HEK293T (cell line): ENCODE measurements around the gene MAGI2.

Experiments used
- CTCF ChIA-PET: fragments of 350-600 bp; formaldehyde crosslinking; extraction: SDS; loops from one replicate; lab custom pipeline; 2021; ENCODE audit warnings: antibody characterized with exemption, inconsistent platforms; lab: Yijun Ruan, JAX
- POLR2A ChIA-PET: fragments of 350-600 bp; formaldehyde crosslinking; extraction: SDS; loops from one replicate; lab custom pipeline; 2020; ENCODE audit warnings: antibody characterized with exemption, inconsistent platforms; lab: Yijun Ruan, JAX
- DNase-seq: peaks from one replicate; pipeline ENCODE4 v3.0.0; 2012; ENCODE audit warnings: mixed read lengths; ENCODE audit errors: extremely low spot score
- ARNT ChIP-seq: fragments of 450-650 bp; IDR thresholded peaks from 2 replicates; pipeline ENCODE4 v1.6.1; 2017; ENCODE audit warnings: mild to moderate bottlenecking
- BHLHE40 ChIP-seq: fragments of 450-650 bp; IDR thresholded peaks from 2 replicates; pipeline ENCODE4 v1.6.1; 2016; ENCODE audit warnings: mild to moderate bottlenecking, moderate library complexity, borderline replicate concordance
- CTBP1 ChIP-seq: fragments of 450-650 bp; IDR thresholded peaks from 2 replicates; pipeline ENCODE4 v1.6.1; 2016; ENCODE audit warnings: borderline replicate concordance
- ELF4 ChIP-seq: fragments of 450-650 bp; IDR thresholded peaks from 2 replicates; pipeline ENCODE4 v1.6.1; 2017; ENCODE audit warnings: antibody characterized with exemption
- FOXA1 ChIP-seq: fragments of 450-650 bp; IDR thresholded peaks from 2 replicates; pipeline ENCODE4 v1.6.1; 2016; ENCODE audit warnings: mild to moderate bottlenecking
- FOXK2 ChIP-seq: fragments of 450-650 bp; IDR thresholded peaks from 2 replicates; pipeline ENCODE4 v1.6.1; 2016; ENCODE audit warnings: mild to moderate bottlenecking
- FOXM1 ChIP-seq: fragments of 450-650 bp; IDR thresholded peaks from 2 replicates; pipeline ENCODE4 v1.6.1; 2017; ENCODE audit warnings: mild to moderate bottlenecking, borderline replicate concordance
- HDGF ChIP-seq: fragments of 450-650 bp; IDR thresholded peaks from 2 replicates; pipeline ENCODE4 v1.6.1; 2017; ENCODE audit warnings: antibody characterized with exemption, borderline replicate concordance
- L3MBTL2 ChIP-seq: fragments of 450-650 bp; conservative IDR thresholded peaks from 2 replicates; pipeline ENCODE4 v1.6.1; 2016; ENCODE audit warnings: mild to moderate bottlenecking
- LEF1 ChIP-seq: fragments of 450-650 bp; IDR thresholded peaks from 2 replicates; pipeline ENCODE4 v1.6.1; 2017; ENCODE audit warnings: mild to moderate bottlenecking, borderline replicate concordance
- NFRKB ChIP-seq: fragments of 450-650 bp; IDR thresholded peaks from 2 replicates; pipeline ENCODE4 v1.6.1; 2016; ENCODE audit warnings: mild to moderate bottlenecking, moderate library complexity
- SP1 ChIP-seq: fragments of 450-650 bp; IDR thresholded peaks from 2 replicates; pipeline ENCODE4 v1.6.1; 2017
- SUZ12 ChIP-seq: fragments of 450-650 bp; IDR thresholded peaks from 2 replicates; pipeline ENCODE4 v1.6.1; 2016; ENCODE audit warnings: mild to moderate bottlenecking
- TARDBP ChIP-seq: fragments of 450-650 bp; IDR thresholded peaks from 2 replicates; pipeline ENCODE4 v1.6.1; 2016
- ZNF384 ChIP-seq: fragments of 450-650 bp; IDR thresholded peaks from 2 replicates; pipeline ENCODE4 v1.6.1; 2016
- TF ChIP-seq, protein P1 (sequence below): fragments of 450-650 bp; IDR thresholded peaks from 2 replicates; pipeline ENCODE4 v1.6.1; 2016

The MAGI2 gene

DNA sequence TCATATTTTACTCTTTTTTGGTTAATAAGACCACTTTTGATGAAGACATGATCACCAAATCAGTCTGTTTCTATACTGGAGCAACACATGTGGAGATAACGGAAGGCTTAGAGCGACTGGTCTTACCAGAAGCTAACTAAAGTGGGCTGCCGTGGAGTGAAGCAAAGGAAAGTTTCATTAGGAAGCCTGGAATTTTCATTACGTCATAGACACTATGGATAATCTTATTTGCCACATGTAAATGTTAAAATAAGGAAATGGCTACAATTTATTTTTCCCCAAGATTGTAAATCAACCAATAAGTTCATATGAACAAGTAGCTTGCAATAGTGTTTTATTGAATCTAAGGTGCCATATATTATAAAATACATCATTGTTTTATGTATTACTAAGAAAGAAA, 1469.5 kb downstream of the MAGI2 start:
- POLR2A ChIA-PET, result no interaction called here
- DNase-seq, result no peak
- no peak for TF ChIP-seq LEF1
- TF ChIP-seq NFRKB, result no peak
- TF ChIP-seq BHLHE40, result no peak
- TF ChIP-seq, protein P1, sequence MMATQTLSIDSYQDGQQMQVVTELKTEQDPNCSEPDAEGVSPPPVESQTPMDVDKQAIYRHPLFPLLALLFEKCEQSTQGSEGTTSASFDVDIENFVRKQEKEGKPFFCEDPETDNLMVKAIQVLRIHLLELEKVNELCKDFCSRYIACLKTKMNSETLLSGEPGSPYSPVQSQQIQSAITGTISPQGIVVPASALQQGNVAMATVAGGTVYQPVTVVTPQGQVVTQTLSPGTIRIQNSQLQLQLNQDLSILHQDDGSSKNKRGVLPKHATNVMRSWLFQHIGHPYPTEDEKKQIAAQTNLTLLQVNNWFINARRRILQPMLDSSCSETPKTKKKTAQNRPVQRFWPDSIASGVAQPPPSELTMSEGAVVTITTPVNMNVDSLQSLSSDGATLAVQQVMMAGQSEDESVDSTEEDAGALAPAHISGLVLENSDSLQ, result no peak
- no peak for TF ChIP-seq HDGF
- no peak for TF ChIP-seq CTBP1
- no peak for TF ChIP-seq FOXM1
- no peak for TF ChIP-seq FOXA1
- TF ChIP-seq ELF4, result no peak
- no peak for TF ChIP-seq ZNF384
- no peak for TF ChIP-seq SP1
- no peak for TF ChIP-seq ARNT
- no peak for TF ChIP-seq SUZ12
- TF ChIP-seq FOXK2, result no peak
- TF ChIP-seq L3MBTL2, result no peak
- TF ChIP-seq TARDBP, result no peak
- CTCF ChIA-PET, result no interaction called here

DNA sequence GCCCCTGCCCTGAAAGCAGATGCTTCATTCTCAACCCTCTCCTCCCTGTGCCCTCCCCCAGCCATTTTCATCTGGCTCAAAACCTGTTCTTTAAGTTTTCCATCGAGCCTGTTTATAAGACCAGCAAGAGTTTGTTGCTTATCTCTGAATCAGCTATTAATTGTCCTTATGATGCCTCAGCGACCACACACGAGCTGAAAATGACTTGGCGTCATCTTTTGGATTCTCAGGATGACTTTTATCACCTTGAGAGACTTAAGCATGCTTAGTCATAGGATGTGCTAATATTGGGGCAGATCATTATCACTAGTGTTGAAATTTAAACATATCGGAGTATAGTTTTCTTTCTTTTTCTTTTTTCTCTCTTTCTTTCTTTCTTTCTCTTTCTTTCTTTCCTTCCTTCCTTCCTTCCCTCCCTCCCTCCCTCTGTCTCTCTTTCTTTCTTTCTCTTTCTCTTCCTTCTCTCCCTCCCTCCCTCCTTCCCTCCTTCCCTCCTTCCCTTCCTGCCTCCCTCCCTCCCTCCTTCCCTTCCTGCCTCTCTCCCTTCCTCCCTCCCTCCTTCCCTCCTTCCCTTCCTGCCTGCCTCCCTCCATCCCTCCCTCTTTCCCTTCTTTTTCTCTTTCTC, 1470.4 kb downstream of the MAGI2 start:
- no peak for TF ChIP-seq TARDBP
- TF ChIP-seq HDGF, result no peak
- TF ChIP-seq L3MBTL2, result no peak
- TF ChIP-seq, protein P1, result no peak
- TF ChIP-seq LEF1, result no peak
- TF ChIP-seq ELF4, result no peak
- TF ChIP-seq SP1, result no peak
- TF ChIP-seq SUZ12, result no peak
- TF ChIP-seq ZNF384, result no peak
- no peak for TF ChIP-seq ARNT
- no peak for TF ChIP-seq BHLHE40
- DNase-seq, result no peak
- ChIA-PET CTCF (no interaction called here), POLR2A (no interaction called here)

DNA sequence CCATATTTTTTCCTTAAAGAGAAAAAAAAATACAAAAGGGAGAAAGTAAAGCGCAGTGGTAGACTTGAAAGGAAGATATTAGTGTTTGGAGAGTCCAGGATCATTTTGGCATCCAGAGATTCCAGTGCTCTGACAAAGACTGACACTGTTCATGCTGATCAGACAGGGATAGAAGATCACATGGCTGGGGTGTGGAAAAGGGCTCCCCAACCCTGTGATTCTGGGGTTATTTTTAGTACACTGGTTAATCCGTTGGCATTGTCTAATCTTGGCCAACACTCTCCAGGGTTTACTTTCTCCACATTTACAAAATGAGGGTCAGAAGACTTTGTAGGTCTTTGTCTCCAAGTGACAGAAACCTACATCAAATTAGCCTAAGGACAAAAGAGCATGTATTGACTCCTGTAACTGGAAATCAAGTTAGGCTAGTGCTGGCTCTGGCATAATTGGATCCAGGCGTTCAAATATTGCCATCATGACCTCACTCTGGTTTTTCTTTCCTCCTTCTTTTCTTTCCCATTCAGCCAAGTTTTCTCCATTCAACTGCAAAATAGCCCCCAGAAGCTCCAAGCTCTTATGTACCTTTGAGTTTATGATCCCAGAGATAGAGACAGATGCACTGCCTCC, 1473.3 kb downstream of the MAGI2 start:
- DNase-seq, result no peak
- ChIA-PET POLR2A (no interaction called here), CTCF (no interaction called here)
- TF ChIP-seq SUZ12 (no peak), TARDBP (no peak), FOXA1 (no peak)

GRCh38 chr7:77979219-77979618, 1474.2 kb downstream of the MAGI2 start:
- POLR2A ChIA-PET, result no interaction called here
- TF ChIP-seq LEF1 (no peak), L3MBTL2 (no peak), HDGF (no peak), FOXK2 (no peak), CTBP1 (no peak), ELF4 (no peak), BHLHE40 (no peak), FOXA1 (no peak), ARNT (no peak), SP1 (no peak), FOXM1 (no peak)
- TF ChIP-seq, protein P1, result no peak
- CTCF ChIA-PET, result no interaction called here
- no peak for DNase-seq

GRCh38 chr7:77975672-77976480, 1477.6 kb downstream of the MAGI2 start:
- TF ChIP-seq HDGF, result no peak
- no peak for TF ChIP-seq CTBP1
- TF ChIP-seq, protein P1, result no peak
- POLR2A ChIA-PET, result no interaction called here
- CTCF ChIA-PET, result interaction anchor here (0.6 kb wide), 1 partner anchor 216 kb away, joined by 3 read pairs; no protein-coding TSS in a partner anchor
- DNase-seq, result no peak

GRCh38 chr7:77971726-77972125, 1481.7 kb downstream of the MAGI2 start:
- ChIA-PET POLR2A (no interaction called here), CTCF (no interaction called here)
- no peak for DNase-seq
- no peak for TF ChIP-seq HDGF
- TF ChIP-seq FOXA1, result no peak
- no peak for TF ChIP-seq BHLHE40
- TF ChIP-seq TARDBP, result no peak
- TF ChIP-seq, protein P1, result no peak
- TF ChIP-seq ARNT, result no peak
